RPMI8226 (cell line): ENCODE data around the gene SUPV3L1.
A peak's percentile ranks its signal among the peaks of the same experiment; 100 is the strongest.
"Not testable (repeated sequence)": the region's sequence is repeated elsewhere in the genome, so short reads cannot be mapped to it uniquely, and the experiment has no call there.

Source experiments
- DNase-seq: peaks from one replicate; pipeline ENCODE4 v3.0.0-alpha.2; 2015

The SUPV3L1 gene

DNA sequence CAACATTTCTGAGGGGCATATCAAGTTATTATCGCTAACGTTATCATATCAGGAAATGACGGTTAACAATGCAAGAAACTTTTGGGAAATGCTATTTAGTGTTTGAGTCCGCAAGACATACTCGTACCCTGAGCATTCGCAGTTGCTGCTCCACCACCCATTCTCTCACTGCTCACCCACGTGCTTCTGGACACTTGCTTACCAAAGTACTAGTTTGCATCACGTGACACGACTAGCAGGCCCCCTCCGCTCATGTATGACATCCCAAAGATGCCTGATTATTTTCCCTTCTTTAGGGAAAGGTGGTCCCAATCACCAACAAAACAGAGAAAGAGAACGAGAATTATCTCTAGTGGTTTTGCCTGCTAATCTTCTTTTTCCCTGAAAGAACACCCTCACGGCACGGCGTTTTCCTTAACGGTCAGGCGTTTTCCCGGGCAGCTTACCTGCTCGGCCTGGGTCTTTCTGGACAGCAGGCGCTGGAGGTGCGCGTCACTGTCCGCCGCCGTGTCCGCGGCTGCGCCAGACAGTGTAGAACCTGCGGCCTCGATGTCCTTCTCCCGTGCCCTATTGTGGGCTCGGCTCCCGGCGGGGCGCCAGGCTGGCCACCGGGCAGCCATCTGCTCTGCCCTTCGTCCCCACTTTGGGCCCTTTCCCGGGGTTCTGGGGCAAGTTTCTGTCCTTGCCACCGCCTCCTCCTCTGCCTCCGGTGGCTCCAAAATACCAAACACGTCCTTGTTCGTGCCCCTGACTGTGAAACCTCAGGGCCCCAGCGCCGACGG lies at the start of gene SUPV3L1:
Gene SUPV3L1, plus strand, starts transcription at position 492 of the 782 bp plus-strand sequence. Its CDS starts 58 bp downstream, at position 550.
- DNase-seq = peak; percentile 95

DNA sequence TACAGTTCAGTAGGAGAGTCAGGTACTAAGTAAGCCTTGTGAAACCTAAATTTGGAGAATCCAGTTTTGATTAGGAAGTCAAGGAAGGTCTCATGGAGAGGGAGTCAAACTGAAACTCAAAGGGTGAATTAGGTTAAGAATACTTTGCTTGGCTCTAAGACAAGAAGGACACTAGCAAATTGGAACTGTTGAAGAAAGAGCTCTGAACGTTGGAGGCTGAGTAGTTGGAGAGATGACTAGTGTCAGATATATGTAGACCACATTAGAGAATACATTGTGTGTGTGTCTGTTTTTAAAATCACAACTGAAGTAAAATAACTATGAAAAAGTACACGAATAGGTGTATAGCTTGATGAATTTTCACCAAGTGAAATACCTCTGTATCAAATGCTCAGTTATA lies 49.8 kb upstream of the SUPV3L1 start:
- no peak for DNase-seq

DNA sequence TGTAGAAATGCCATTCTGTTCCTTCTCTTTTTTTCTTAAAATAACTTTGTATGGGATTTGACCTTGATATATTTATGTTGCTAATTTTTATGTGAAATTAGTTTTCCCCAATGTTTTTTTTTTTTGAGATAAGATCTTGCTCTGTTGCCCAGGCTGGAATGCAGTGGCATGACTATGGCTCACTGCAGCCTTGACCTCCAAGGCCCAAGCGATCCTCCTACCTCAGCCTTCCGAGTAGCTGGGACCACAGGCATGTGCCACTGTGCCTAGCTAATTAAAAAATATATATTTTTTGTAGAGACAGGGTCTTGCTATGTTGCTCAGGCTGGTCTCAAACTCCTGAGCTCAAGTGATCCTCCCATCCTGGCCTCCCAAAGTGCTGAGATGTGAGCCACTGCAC lies 40.1 kb upstream of the SUPV3L1 start:
- DNase-seq = no peak

DNA sequence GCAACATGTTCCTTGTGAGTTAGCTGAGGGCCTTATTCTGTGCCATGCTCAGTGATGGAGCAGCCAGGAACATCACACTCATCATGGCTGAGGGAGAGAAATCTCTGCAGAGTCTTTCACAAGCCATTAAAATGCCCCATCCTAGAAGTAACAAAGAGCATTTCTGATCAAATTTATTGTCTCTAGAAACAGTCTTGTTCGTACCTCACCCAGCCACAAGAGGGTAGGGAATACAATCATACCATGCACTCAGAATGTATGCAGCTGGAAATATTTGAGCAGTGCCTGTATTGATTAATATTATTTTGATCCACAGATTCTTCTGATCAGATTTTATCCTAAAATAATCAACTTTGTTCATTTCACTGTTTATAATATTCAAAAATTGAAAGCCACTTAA lies 38.7 kb upstream of the SUPV3L1 start:
- no peak for DNase-seq

DNA sequence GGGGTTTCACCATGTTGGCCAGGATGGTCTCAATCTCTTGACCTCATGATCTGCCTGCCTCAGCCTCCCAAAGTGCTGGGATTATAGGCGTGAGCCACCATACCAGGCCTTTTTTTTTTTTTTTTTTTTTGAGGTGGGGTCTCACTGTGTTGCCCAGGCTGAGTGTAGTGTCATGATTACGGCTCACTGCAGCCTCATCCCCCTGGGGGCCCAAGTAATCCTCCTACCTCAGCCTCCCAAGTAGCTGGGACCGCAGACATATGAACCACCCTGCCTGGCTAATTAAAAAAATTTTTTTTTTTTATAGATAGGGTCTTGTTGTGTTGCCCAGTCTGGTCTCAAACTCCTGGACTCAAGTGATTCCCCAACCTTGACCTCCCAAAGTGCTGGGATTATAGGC lies 38.0 kb upstream of the SUPV3L1 start:
- DNase-seq = not testable (repeated sequence)

DNA sequence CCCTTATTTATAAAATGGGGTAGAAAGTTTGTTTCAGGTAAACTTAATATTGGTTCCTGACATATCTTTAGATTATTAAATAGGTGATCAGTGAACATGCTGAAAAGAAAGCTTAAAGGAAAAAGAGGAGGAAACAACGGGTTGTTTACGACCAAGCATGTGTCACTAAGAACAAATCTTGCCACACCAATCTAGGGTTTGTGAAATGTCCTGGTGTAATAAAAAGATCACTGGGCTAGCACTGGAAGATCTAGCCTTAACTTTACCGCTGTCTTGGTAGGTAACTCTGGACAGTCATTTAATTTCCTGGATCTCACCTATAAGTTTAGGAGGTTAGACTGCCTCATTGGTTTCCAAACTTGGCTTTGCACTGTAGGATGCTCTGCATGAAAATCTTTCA lies 37.1 kb upstream of the SUPV3L1 start:
- DNase-seq = no peak

DNA sequence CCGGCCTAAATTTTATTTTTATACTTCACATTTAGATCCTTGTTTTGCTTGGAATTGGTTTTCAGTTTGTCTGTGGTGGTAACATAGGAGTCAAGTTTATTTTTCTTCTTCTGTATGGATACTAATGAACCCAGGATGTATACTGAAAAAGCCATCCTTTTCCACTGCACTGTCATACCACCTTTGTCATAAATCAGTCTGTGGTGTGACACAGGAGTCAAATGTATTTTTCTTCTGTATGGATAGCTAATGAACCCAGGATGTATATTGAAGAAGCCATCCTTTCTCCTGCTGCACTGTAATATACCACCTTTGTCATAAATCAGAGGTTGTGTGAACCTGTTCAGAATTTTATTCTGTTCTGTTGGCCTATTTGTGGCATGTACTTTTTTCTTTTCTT lies 34.7 kb upstream of the SUPV3L1 start:
- no peak for DNase-seq

DNA sequence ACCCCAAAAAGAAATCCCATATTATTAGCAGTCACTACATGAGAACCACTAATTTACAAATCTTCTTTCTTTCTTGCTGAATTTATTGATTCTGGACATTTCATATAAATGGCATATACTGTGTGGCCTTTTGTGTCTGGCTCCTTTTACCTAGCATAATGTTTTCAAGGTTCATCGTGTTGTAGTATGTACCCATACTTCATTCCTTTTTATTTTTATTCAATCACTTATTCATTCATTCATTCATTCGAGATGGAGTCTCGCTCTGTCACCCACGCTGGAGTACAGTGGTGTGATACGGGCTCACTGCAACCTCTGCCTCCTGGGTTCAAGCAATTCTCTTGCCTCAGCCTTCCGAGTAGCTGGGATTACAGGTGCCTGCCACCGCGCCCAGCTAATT lies 34.2 kb upstream of the SUPV3L1 start:
- DNase-seq = no peak

DNA sequence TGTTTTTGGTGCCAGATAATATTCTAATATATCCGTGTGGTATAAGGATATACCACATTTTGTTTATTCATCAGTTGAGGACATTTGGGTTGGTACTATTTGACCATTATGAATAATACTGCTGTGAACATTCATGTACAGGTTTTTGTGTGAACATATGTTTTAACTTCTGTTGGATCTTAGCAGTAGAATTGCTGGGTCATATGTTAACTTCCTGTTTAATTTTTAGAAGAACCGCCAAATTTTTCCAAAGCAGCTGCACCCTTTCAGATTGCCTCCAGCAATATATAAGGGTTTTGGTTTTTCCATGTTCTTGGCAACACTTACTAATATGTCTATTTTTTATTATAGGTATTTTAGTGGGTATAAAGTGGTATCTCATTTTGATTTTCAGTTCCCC lies 33.3 kb upstream of the SUPV3L1 start:
- DNase-seq = no peak

DNA sequence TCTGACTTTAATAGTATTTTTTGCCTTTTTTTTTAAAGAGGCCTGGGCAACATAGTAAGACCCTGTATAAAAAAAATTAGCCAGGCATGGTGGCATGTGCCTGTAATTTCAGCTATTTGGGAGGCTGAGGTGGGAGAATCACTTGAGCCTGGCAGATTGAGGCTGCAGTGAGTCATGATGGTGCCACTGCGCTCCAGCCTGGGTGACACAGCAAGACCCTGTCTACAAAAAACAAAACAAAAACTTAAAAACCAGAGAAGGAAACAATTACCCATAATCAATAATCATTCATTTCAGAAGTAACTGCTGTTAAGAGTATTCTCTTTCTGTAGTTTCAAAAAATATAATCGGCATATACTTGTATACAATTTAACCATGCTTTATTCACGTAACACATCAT lies 28.1 kb upstream of the SUPV3L1 start:
- no peak for DNase-seq

DNA sequence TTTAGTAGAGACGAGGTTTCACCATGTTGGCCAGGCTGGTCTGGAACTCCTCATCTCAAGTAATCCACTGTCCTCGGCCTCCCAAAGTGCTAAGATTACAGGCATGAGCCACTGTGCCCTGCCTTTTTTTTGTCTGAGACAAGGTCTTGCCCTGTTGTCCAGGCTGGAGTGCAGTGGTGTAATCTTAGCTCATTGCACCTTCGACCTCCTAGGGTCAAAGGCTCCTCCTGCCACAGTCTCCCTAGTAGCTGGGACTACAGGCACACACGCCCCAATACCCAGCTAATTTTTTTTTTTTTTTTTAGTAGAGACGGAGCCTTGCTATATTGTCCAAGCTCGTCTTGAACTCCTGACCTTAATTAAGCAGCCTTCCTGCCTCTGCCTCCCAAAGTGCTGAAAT lies 26.8 kb upstream of the SUPV3L1 start:
- DNase-seq = no peak

DNA sequence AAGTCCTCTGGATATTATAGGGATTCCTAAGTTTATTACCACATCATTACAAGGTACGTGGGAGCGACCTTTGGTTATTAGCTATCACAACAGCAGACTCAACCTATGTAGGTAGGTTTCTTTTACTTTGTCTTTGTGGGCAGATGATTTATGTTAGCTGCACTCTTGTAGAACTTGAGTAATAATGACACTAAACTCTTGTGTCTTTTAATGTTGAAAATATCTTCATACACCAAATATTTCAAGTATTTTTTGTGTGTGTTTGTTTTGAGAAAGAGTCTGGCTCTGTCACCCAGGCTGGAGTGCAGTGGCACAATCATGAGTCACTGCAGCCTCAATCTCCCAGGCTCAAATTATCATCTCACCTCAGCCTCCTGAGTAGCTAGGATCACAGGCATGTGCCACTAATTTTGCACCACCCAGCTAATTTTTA lies 19.2 kb upstream of the SUPV3L1 start:
- no peak for DNase-seq

DNA sequence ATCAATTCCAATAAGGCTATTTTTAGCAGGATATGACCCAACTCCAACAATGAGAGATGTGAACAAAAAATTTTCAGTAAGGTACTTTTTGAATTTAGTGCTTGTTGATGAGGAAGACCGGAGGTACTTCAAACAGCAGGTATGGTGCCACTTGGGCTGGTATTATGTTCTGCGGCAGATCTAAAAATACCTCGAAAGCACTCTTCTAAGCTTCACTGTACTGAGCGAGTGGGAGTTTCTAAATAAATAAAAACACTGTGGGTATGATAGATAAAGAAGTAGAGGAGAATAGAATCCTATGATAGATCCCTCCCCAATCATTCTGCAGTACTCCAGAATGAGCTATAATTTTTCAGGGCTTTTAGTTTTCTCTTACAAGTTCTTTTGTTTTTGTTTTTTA lies 11.5 kb upstream of the SUPV3L1 start:
- DNase-seq = no peak

DNA sequence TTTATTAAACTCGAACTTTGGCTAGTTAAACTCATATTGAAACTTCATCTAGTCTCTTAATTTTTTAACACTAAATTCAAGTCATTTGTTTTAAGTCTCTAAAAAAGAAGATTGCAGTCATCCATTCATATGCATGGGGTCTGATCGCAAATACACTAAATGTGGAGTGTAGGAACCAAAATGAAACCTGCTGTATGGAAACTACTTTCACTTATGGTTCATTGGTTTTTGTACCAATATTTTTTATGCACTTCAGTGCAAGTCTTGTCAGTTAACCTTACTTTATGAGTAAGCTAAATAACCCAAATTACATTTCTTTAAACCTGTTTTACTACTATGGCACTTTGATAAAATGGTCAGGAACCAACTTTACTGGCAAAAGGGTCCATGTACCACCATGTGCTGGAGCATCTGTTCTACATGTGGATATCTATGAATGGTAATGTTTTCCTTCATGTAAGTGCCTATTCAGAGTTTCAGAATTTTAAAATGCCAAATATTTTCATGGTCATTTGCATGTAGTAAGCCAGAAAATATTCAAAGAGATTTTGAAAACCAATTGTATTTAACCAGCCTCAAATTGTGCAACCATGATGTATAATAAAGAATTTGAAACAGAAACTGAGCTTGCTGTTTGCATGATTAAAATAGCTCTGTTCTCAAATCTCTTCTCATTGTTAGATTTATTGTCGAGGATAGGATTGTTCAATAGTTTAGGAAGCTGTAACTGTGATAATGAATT lies 7.6 kb upstream of the SUPV3L1 start:
- no peak for DNase-seq

DNA sequence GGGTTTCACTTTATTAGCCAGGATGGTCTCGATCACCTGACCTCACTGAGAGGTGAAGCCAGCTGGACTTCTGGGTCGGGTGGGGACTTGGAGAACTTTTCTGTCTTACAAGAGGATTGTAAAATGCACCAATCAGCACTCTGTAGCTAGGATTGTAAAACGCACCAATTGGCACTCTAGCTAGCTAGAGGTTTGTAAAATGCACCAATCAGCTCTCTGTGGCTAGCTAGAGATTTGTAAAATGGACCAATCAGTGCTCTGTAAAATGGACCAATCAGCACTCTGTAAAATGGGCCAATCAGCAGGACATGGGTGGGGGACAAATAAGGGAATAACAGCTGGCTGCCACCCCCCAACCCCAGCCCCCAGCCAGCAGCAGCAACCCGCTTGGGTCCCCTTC lies 4.7 kb upstream of the SUPV3L1 start:
- DNase-seq = not testable (repeated sequence)

DNA sequence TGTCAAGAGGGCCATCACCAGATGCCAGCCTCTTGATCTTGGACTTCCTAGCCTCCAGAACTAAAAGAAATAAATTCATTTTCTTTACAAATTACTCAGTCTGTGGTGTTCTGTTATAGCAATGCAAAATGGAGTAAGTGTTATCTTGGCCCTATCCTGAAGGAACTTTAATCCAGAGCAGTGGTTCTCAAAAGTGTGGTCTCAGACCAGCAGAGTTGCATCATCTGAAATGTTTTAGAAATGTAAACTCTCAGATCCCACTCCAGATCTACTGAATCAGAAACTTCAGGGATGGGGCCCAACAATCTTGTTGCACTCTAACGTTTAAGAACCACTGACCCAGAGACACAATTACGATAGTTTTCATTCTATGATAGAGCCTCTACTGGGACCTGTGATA lies 3.2 kb upstream of the SUPV3L1 start:
- DNase-seq = no peak

DNA sequence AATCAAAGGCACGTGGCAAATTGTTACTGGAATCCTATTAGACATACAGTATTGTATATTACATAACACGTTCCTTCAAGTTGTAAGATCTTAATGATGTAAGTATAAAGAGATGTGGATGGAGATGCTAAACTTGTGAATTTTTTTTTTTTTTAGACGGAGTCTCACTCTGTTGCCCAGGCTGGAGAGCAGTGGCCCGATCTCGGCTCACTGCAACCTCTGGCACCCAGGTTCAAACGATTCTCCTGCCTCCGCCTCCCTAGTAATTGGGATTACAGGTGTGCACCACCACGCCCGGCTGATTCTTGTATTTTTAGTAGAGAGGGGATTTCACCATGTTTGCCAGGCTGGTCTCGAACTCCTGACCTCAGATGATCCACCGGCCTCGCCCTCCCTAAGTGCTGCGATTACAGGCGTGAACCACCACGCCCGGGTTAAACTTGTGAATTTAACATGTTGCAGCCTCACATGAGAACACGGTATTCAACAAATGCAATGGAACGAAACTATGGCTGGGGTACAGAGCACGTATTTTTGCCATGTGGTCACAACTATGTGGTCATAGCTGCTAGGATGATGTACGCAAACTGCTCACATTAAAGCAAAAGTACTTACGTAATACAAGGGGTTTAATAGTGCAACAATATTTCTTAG lies 818 bp upstream of the SUPV3L1 start:
- peak; percentile 43 for DNase-seq

DNA sequence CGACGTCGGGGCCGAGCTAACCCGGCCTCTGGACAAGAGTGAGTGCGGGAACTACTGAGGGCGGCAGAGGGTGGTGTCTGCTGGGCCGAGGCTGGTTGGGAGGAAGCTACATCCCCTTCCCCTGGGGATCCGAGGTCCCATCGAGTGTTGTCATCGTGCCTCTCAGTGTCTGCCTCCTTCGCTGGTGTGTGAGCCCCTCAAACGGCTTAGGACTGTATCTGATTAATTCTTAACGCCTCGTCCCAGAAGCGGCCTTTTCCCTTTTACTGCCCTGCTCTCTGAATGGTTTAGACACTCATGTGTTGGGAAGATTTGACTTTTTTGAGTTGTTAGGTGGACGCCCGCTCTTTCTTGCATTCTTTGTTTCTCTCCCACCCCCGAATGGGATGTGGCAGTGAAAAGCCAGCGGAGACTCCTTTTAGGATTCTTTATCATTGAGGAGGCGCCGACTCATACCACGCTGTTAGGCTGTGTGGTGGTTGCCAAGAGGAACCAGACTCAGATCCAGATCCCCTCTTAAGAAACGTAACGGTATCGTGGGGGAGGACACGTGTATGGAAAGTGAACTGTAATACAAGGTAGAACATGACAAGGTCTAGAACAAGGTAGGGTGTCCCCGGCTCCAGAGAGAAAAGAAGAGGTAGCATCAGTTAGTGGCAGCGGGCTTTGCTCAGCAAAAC lies 631 bp downstream of the SUPV3L1 start:
- DNase-seq = peak; percentile 6

DNA sequence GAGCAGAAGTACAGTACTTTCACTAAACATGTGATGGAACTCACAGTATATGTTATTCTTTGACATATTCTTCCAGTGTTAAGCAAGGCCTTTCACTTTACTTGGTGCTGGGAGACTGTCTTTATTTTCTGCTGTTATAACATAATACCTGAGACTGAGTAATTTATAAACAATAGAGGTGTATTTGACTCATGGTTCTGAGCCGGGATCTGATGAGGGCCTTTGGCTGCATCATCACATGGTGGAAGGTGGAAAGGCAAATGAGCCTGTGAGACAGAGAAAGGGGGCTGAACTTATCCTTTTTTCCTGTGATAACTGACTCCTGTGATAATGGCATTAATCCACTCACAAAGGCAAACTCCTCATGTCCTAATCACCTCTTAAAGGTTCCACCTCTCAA lies 1.4 kb downstream of the SUPV3L1 start:
- no peak for DNase-seq

DNA sequence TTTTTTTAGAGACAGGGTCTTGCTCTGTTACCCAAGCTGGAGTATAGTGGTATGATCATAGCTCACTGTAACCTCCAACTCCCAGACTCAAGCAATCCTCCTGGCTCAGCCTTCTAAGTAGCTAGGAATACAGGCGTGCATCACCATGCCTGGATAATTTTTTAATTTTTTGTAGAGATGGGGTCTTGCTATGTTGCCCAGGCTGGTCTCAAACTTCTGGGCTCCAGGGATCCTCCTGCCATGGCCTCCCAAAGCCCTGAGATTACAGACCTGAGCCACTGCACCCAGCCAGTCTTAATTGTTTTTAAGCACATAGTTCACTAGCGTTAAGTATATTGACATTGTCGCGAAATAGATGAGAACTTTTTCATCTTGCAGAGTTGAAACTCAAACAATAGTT lies 2.0 kb downstream of the SUPV3L1 start:
- DNase-seq = no peak

DNA sequence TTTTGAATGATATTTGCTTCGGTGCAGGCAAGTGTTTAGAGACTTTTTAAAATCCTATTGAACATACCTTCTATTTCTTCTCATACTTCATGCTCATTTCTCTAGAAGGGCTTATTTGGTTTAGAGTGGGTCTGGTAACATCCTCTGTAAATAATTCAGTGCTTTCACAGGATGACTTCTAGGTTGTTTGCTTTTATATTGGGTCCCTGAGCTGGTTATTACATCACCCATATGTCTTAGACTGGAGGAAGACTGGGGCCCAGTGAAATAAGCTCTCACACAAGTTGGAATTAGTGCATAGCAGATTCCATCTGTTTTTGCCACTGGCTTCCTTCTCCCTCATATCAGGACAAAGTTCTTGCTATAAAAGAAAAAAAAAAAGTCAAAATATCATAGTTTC lies 6.5 kb downstream of the SUPV3L1 start:
- no peak for DNase-seq

DNA sequence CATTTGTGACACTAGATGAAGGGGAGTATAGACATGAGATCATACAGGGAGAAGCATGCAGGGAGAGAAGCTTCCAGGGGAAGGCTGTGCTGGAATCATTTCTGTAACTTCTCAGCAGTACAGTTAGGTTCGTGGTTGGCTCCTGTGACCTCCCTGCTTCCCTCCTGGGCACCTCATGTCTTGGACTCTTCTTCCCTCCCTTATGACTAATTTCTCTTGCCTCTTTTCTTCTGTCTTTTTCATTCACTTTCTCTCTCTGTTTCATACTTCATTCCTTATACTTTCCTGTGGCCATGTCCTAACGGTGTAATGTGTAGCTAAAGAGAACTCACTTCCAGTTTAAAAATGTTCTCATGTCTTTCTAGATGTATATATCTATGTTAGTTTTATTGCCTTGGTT lies 21.0 kb downstream of the SUPV3L1 start:
- no peak for DNase-seq

DNA sequence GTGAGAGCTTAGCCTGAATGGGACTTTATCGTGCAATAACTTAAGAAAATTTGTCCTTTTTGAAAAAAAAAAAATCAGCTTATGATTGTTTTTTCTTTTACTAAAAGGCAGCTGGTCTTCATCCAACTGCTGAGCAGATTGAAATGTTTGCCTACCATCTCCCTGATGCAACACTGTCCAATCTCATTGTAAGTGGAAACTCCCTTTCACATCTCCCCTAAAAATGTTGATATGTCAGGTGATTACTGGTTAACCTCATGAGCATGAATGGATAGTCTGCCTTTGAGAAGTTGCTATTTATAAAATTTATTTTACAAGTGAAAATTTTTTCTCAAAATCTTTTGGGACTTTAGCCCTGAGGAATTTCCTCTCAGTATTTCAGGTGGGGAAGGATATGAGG lies 22.3 kb downstream of the SUPV3L1 start:
- no peak for DNase-seq
